Mucosa of descending colon (tissue), 3 donors: ENCODE data around the gene RAMP3. TPM values are rescaled to one million over a fixed set of nuclear protein-coding genes. Genes with fewer than 3 reads are reported as not detected.

Experiments used
- ATAC-seq: fragments of 200-7000 bp; cut with Tn5 transposase; one replicate; pipeline ENCODE4 v1.9.1; 2020; ENCODE audit warnings: mild to moderate bottlenecking, moderate library complexity
- DNase-seq, 3 donors: peaks; one replicate each; pipeline ENCODE4 v3.0.0-alpha.2; 2020
- H3K36me3 ChIP-seq: fragments of 200-600 bp; one replicate; pipeline ENCODE4 v1.8.0; 2021; ENCODE audit warnings: low read depth, mild to moderate bottlenecking
- H3K4me1 ChIP-seq: fragments of 200-600 bp; one replicate; pipeline ENCODE4 v1.8.0; 2021; ENCODE audit warnings: low read depth, mild to moderate bottlenecking
- H3K4me3 ChIP-seq: fragments of 200-600 bp; one replicate; pipeline ENCODE4 v1.8.0; 2021; ENCODE audit warnings: mild to moderate bottlenecking
- H3K9me3 ChIP-seq: fragments of 200-600 bp; one replicate; pipeline ENCODE4 v1.8.0; 2021; ENCODE audit warnings: mild to moderate bottlenecking
- intact Hi-C, 2 donors: fragments of 100-400 bp; cut with DNase I in 1 of 2; cut with micrococcal nuclease in 1 of 2; formaldehyde crosslinking; loops; one replicate each; pipeline versions ENCODE4 v1.11.0 to v1.11.1; 2022; cut with DNase I, micrococcal nuclease
- total RNA-seq, 3 donors: library from RNA; stranded (reverse); fragmentation: NEBNext Ultra II Directional in 2 of 3; extraction: Animal tissue kit (Norgen Biotek cat#: 25700) in 2 of 3; gene quantifications; one replicate each; pipeline versions ENCODE4 v1.2.1 to v1.2.4, GENCODE V29; 2021 to 2023
- TF ChIP-seq, protein P1 (sequence below): fragments of 200-600 bp; IDR thresholded peaks from one replicate; pipeline ENCODE4 v1.8.0; 2022; ENCODE audit warnings: antibody characterized with exemption, mild to moderate bottlenecking
- donor health status: DM: no; HTN: no; CAD: no; lungs with moderate emphysema.
- donor health status: DM: no; HTN: no; CAD: no.
- donor health status: DM: no; HTN: yes; CAD: no.

Gene RAMP3
- total RNA-seq, 3 donors from 2014 or later: 5.4 to 13.5 (median 9.0) TPM

DNA sequence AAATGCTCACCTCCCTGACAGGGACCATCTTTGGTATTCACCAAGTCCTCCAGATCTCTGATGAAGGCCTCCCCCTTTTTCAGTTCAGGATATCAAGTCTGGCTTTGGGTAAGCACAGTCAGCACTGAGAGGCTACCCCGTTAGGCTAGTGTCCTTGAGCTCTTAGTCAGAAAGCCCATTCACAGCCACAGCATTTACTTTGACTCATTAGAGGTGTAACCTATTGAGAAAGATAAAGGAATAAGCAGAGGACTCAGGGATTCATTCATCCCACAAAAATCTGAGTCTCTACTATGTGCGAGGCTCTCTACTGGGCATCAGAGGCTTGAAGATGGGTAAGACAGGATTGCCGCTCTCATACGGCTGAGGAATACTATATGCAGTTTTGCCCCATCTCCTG, 14.0 kb upstream of the RAMP3 start:
- intact Hi-C loops: no loop called here
- DNase-seq (no peak), ATAC-seq (no peak)
- Histone ChIP-seq H3K9me3 (no peaks in the 10 kb centered on the region), H3K36me3 (no peaks in the 10 kb centered on the region), H3K4me1 (no peaks in the 10 kb centered on the region), H3K4me3 (no peak overlapping the region)
- TF ChIP-seq, protein P1, sequence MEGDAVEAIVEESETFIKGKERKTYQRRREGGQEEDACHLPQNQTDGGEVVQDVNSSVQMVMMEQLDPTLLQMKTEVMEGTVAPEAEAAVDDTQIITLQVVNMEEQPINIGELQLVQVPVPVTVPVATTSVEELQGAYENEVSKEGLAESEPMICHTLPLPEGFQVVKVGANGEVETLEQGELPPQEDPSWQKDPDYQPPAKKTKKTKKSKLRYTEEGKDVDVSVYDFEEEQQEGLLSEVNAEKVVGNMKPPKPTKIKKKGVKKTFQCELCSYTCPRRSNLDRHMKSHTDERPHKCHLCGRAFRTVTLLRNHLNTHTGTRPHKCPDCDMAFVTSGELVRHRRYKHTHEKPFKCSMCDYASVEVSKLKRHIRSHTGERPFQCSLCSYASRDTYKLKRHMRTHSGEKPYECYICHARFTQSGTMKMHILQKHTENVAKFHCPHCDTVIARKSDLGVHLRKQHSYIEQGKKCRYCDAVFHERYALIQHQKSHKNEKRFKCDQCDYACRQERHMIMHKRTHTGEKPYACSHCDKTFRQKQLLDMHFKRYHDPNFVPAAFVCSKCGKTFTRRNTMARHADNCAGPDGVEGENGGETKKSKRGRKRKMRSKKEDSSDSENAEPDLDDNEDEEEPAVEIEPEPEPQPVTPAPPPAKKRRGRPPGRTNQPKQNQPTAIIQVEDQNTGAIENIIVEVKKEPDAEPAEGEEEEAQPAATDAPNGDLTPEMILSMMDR: no peak

DNA sequence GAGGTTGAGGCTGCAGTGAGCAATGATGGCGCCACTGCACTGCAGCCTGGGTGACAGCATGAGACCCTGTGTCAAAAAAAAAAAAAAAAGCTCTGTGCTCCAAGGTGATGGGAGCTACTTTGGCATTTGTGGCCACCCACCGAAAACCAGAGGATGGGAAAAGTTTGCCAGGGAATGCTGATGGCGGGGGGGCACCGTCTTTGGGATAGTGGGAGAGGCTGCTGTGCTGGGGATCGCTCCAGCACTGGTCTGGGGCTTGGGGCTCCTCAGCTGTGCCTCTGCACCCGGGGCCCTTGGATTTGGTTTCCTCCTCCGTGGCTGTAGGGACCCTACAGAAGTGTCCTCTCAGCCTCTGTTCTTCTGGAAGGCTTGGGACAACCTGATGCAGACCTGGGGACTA, 11.7 kb upstream of the RAMP3 start:
- Histone ChIP-seq H3K4me3 (no peak overlapping the region), H3K36me3 (no peaks in the 10 kb centered on the region), H3K9me3 (no peaks in the 10 kb centered on the region), H3K4me1 (no peaks in the 10 kb centered on the region)
- ATAC-seq (no peak), DNase-seq (peak in 1 of 3 donors; percentile 20)
- TF ChIP-seq, protein P1: no peak
- intact Hi-C loops: no loop called here

DNA sequence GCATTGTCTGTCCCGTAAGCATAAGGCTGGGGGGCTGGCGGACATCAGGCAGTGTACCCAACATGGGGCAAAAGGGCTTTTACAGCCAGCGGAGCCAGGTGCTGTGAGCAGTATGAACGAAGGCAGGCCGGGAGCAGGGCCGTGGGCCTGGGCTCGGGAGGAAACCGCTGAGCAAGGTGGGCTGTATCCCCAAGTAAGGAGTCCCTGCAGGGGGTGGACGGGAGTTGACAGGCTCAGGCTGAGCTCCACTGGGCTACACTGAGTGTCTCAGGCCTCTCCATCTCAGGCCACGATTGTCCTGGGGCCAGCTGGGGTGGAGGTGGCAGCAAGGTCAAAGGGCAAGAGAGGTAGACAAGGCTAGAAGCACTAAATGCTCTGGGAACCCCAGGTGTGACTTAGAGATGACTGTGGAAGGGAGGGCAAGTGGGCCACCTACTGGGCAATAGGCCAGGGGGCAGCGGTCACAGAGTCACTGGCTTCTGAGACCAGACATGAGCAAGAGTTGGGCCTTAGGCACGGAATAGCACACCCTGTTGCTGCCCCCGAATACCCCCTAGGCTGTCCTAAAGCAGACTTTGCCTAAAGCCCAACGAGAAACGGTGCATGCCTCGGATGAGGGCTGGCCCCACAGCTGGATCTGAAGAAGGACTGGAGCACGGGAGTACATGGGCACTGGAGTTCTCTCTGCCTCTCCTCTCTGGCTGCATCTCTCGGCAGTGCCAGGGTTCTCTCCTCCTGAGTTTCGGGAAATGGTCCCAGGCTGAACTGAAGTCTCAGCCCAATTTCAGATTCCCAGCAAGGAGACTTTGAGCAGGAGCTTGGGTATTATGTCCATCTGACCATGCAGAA, 10.8 kb upstream of the RAMP3 start:
- ATAC-seq: no peak
- no peak for DNase-seq

DNA sequence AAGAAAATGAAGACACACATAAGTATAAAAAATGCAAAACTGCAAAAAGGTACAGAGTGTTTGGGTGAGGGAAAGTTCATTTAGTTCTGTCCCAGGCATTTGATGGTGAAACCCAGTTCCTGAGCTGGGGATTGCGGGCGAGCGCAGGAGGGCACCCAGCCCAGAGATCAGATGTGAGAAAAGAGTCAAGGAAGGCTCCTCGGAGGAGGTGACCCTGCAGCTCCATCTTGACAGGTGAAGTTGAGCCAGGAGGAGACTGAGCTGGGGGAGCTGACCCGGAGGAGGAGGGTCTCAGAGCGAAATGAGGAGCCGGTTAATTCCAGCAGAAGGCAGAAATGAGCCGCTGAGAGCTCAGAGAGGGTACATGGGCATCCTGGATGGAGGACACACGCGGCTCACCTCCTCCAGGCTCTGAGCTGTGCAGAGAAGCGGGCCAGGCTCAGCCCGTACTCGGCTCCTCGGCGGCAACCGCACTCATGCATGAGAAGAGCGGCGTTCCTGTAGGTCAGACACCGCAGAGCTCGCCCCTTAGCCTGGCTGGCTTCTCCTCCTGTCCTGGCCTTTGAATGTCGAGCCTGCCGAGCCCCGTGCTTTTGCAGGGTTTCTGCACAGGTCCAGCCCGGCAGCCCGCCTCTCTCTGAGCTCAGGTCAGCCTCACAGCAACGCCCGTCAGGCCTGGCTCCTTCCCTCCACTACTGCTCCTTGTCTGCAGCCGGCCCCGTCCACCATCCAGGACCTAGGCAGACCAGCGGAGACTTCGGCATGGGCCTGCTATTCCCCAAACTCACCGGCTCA, 9.5 kb upstream of the RAMP3 start:
- DNase-seq (no peak), ATAC-seq (no peak)
- no peak overlapping the region for H3K4me3 ChIP-seq
- H3K36me3 ChIP-seq: no peaks in the 10 kb centered on the region
- H3K9me3 ChIP-seq: no peaks in the 10 kb centered on the region
- TF ChIP-seq, protein P1: no peak
- no peaks in the 10 kb centered on the region for H3K4me1 ChIP-seq
- intact Hi-C loops: no loop called here

More for the DNA sequence above, 10.8 kb upstream of the RAMP3 start:
- no peaks in the 10 kb centered on the region for H3K9me3 ChIP-seq
- H3K36me3 ChIP-seq: no peaks in the 10 kb centered on the region
- intact Hi-C loops: no loop called here
- H3K4me1 ChIP-seq: no peaks in the 10 kb centered on the region
- TF ChIP-seq, protein P1: no peak
- H3K4me3 ChIP-seq: no peak overlapping the region

DNA sequence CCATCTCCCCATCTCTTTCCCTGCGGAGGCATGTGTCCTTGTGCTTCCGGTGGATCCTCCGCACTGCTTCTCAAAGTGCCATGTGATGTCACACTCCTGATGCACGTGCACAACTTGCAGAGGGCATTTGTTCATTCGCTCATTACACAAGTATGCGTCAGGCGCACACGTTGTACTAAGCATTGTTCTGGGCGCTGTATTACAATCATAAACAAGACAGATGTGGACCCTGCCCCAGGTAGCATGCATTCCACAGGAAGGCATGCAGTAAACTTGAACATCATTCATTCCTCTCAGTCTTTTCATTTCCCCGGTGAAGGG, 9.0 kb upstream of the RAMP3 start:
- Histone ChIP-seq H3K36me3 (no peaks in the 10 kb centered on the region), H3K4me3 (no peak overlapping the region), H3K9me3 (no peaks in the 10 kb centered on the region), H3K4me1 (no peaks in the 10 kb centered on the region)
- TF ChIP-seq, protein P1: no peak
- ATAC-seq (no peak), DNase-seq (no peak)
- intact Hi-C loops: no loop called here
